Measurements from ENCODE around the gene SH3BGR. TPM values are rescaled to one million over a fixed set of nuclear protein-coding genes. Genes with fewer than 3 reads are reported as not detected.

The SH3BGR gene
- total RNA-seq, 1 donor from 2014 or later, result 0.33 TPM

DNA sequence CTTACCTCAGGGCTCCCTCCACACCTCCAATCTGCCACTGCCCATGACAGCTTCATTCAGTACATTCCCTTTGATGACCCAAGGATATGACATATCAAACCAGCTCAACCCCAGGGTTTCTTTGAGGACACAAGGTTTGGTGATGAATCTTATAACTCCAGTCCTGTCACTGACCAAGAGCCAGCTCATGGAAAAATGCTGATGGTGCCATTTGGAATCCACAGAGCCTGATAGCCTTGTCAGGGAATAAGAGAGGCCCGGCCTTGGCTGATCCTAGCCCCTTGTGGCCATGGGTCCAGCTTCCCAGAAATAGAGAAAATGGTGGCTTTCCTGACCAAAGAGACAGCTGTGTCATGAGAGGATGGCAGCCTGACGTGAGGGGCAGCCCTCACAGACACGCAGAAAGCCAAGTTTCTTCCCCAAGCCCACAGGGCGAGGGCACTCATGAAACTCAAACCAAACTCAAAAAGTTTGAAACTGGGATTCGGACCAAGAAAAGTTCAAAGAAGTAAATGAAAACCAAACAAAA lies 75.4 kb downstream of the SH3BGR start:
- intact Hi-C loops (cut with micrococcal nuclease), result no loop called here
- no peaks in the 10 kb centered on the region for H3K9me3 Mint-ChIP-seq
- ATAC-seq (ENCODE audit: low read depth), result no peak
- ChIA-PET POLR2A (no interaction called here), CTCF (no interaction called here)
- TF ChIP-seq, protein P1, sequence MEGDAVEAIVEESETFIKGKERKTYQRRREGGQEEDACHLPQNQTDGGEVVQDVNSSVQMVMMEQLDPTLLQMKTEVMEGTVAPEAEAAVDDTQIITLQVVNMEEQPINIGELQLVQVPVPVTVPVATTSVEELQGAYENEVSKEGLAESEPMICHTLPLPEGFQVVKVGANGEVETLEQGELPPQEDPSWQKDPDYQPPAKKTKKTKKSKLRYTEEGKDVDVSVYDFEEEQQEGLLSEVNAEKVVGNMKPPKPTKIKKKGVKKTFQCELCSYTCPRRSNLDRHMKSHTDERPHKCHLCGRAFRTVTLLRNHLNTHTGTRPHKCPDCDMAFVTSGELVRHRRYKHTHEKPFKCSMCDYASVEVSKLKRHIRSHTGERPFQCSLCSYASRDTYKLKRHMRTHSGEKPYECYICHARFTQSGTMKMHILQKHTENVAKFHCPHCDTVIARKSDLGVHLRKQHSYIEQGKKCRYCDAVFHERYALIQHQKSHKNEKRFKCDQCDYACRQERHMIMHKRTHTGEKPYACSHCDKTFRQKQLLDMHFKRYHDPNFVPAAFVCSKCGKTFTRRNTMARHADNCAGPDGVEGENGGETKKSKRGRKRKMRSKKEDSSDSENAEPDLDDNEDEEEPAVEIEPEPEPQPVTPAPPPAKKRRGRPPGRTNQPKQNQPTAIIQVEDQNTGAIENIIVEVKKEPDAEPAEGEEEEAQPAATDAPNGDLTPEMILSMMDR (IDR thresholded peaks at IDR 0.05), result no peak
- DNase-seq, result no peak
- H3K4me3 Mint-ChIP-seq, result no peak overlapping the region
- H3K36me3 Mint-ChIP-seq (ENCODE audit: low read depth), result no peaks in the 10 kb centered on the region
- no peak overlapping the region for H3K27ac Mint-ChIP-seq
- H3K4me1 Mint-ChIP-seq, result no peaks in the 10 kb centered on the region
- peaks cover 22% of the 10 kb centered on the region for H3K27me3 Mint-ChIP-seq

DNA sequence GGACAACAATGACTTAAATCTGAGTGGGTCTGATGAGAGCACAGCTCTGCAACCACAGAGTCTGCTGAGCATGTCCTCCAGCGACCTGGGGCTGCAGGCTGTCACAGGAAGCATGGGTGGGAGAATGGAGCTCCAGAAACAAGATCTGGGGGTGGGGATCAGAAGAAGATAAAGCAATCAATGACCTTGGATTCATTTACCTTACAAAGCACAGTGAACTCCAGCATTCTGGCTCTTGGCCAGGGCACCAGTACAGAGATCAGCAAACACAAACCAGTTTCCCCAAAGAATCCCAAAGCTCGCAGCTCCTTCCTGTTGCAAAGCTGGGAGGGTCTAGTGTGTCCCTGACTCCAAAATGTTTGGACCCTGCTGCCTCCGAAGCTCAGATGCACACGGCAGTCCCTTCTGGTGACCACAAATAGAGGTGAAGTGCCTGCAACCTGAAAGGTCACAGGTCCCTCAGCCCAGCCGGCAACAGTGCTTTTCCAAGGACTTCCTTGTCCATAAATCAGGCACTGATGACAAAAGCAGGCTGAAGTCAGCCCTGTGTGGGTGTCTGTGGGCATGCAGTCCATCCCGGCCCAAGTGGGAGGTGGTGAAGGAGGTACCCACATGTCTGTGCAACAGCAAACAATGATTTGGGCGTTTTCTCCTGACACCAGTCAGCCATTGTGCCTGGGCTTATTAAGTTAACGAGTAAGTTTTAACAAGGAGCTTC lies 76.1 kb downstream of the SH3BGR start:
- CTCF ChIA-PET, result no interaction called here
- Mint-ChIP-seq H3K9me3 (no peaks in the 10 kb centered on the region), H3K27ac (no peak overlapping the region), H3K36me3 (ENCODE audit: low read depth) (no peaks in the 10 kb centered on the region), H3K27me3 (peaks cover 24% of the 10 kb centered on the region), H3K4me3 (no peak overlapping the region), H3K4me1 (no peaks in the 10 kb centered on the region)
- TF ChIP-seq, protein P1 (IDR thresholded peaks at IDR 0.05), result no peak
- DNase-seq (no peak), ATAC-seq (ENCODE audit: low read depth) (no peak)
- POLR2A ChIA-PET, result no interaction called here
- intact Hi-C loops (cut with micrococcal nuclease), result no loop called here

DNA sequence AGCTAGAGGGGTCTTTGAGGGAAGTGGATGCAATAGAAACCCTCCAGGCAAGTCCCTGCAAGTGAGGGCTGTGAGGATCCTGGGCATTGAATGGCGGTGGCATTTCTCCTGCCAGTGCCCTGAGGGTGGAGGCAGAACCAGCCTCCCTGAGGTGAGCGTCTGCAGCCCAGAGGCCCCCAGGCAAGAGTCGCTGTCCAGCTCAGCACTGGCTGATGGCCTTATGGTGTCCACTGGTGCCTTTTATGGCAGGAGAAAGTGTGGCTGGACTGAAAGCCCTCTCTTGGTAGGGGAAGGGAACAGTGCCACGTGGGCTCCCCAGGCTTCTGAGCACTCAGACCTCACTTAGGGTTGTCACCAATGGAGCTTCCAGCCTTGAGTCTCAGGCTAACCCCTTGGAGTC lies 77.3 kb downstream of the SH3BGR start:
- no peaks in the 10 kb centered on the region for H3K4me1 Mint-ChIP-seq
- no peak overlapping the region for H3K27ac Mint-ChIP-seq
- H3K36me3 Mint-ChIP-seq (ENCODE audit: low read depth), result no peaks in the 10 kb centered on the region
- no peak overlapping the region for H3K4me3 Mint-ChIP-seq
- no peaks in the 10 kb centered on the region for H3K9me3 Mint-ChIP-seq
- ATAC-seq (ENCODE audit: low read depth), result no peak
- peaks cover 19% of the 10 kb centered on the region for H3K27me3 Mint-ChIP-seq
- CTCF ChIA-PET, result no interaction called here
- DNase-seq, result no peak
- TF ChIP-seq, protein P1 (IDR thresholded peaks at IDR 0.05), result no peak
- POLR2A ChIA-PET, result no interaction called here
- intact Hi-C loops (cut with micrococcal nuclease), result no loop called here

DNA sequence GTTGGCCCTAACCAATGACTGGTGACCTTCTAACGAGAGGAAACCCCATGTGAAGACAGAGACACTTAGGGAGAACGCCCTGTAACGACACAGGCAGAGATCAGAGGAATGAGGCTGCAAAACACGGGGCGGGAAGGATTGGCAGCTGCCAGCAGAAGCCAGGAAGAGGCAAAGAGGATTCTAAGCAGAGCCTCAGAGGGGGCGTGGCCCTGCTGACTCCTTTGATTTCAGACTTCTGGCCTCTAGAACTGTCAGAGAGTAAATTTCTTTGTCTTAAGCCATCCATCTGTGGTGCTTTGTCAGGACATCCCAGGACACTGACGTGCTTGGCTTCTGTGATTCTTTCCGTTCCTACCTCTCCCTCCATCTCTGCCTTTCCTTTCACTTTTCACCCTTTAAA lies 79.3 kb downstream of the SH3BGR start:
- ChIA-PET POLR2A (no interaction called here), CTCF (no interaction called here)
- Mint-ChIP-seq H3K9me3 (no peaks in the 10 kb centered on the region), H3K4me3 (no peak overlapping the region), H3K27ac (no peak overlapping the region), H3K36me3 (ENCODE audit: low read depth) (no peaks in the 10 kb centered on the region), H3K4me1 (no peaks in the 10 kb centered on the region), H3K27me3 (peaks cover 12% of the 10 kb centered on the region)
- no peak for ATAC-seq (ENCODE audit: low read depth)
- TF ChIP-seq, protein P1 (IDR thresholded peaks at IDR 0.05), result no peak
- no peak for DNase-seq
- intact Hi-C loops (cut with micrococcal nuclease), result no loop called here

DNA sequence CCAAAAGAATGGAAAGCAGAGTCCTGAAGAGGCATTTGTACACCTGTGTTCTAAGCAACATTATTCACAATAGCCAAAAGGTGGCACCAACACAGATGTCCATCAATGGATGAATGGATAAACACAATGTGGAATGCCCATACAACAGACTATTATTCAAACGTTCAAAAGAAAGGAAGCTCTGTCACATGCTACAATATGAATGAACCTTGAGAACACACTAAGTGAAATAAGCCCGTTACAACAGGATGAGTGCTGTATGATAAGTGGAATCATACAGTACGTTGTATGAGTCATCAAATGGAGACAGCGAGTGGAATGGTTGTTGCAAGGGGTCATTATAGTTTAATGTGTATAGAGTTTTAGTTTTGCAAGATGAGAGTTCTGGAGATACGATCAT lies 80.1 kb downstream of the SH3BGR start:
- ChIA-PET CTCF (no interaction called here), POLR2A (no interaction called here)
- H3K27ac Mint-ChIP-seq, result no peak overlapping the region
- H3K27me3 Mint-ChIP-seq, result peaks cover 5% of the 10 kb centered on the region
- intact Hi-C loops (cut with micrococcal nuclease), result no loop called here
- H3K4me1 Mint-ChIP-seq, result no peaks in the 10 kb centered on the region
- ATAC-seq (ENCODE audit: low read depth) (no peak), DNase-seq (no peak)
- H3K9me3 Mint-ChIP-seq, result no peaks in the 10 kb centered on the region
- H3K4me3 Mint-ChIP-seq, result no peak overlapping the region
- TF ChIP-seq, protein P1 (IDR thresholded peaks at IDR 0.05), result no peak
- H3K36me3 Mint-ChIP-seq (ENCODE audit: low read depth), result no peaks in the 10 kb centered on the region
